MCF 10A (cell line): ENCODE results near the gene TUNAR. TPM values are rescaled to one million over a fixed set of nuclear protein-coding genes. Genes with fewer than 3 reads are reported as not detected.

ENCODE experiments used
- BruUV-seq: library from RNA; stranded (reverse); fragments of 400-500 nt; replicated peaks from 2 replicates; lab custom pipeline; 2021; lab: Mats Ljungman, UMichigan
- CTCF ChIA-PET: fragments of 300-600 bp; sonication (Branson Sonifier 250); formaldehyde crosslinking; extraction: SDS; loops from one replicate; lab custom pipeline; 2021; ENCODE audit warnings: antibody characterized with exemption, inconsistent platforms; lab: Yijun Ruan, JAX
- POLR2A ChIA-PET: fragments of 300-600, 350-650 bp; sonication (Branson Sonifier 250); formaldehyde crosslinking; extraction: SDS; loops from one replicate; lab custom pipeline; 2020; ENCODE audit warnings: antibody characterized with exemption, inconsistent platforms; lab: Yijun Ruan, JAX
- DNase-seq: peaks from one replicate; pipeline ENCODE4 v3.0.0-alpha.2; 2018; ENCODE audit not compliant: unreplicated experiment
- H3K27ac Mint-ChIP-seq: one replicate; pipeline ENCODE4 v1.8.0; 2022; ENCODE audit warnings: mild to moderate bottlenecking, low read depth, mixed read lengths; ENCODE audit not compliant: unreplicated experiment
- H3K27me3 Mint-ChIP-seq: one replicate; pipeline ENCODE4 v1.8.0; 2022; ENCODE audit warnings: mixed read lengths; ENCODE audit not compliant: insufficient read depth, unreplicated experiment
- H3K36me3 Mint-ChIP-seq: one replicate; pipeline ENCODE4 v1.8.0; 2022; ENCODE audit warnings: mild to moderate bottlenecking, moderate library complexity, mixed read lengths; ENCODE audit not compliant: insufficient read depth, unreplicated experiment
- H3K4me1 Mint-ChIP-seq: one replicate; pipeline ENCODE4 v1.8.0; 2022; ENCODE audit warnings: mixed read lengths; ENCODE audit not compliant: insufficient read depth, unreplicated experiment
- H3K4me3 Mint-ChIP-seq: one replicate; pipeline ENCODE4 v1.8.0; 2022; ENCODE audit warnings: mild to moderate bottlenecking, moderate library complexity, mixed read lengths; ENCODE audit not compliant: unreplicated experiment
- H3K9me3 Mint-ChIP-seq: one replicate; pipeline ENCODE4 v1.8.0; 2022; ENCODE audit warnings: mixed read lengths; ENCODE audit not compliant: unreplicated experiment
- intact Hi-C: fragments of 100-400 bp; cut with micrococcal nuclease; formaldehyde crosslinking; loops from 2 replicates; pipeline ENCODE4 v1.14.1; 2022
- total RNA-seq: library from RNA; stranded (reverse); gene quantifications from 2 replicates; pipeline ENCODE4 v1.2.3, GENCODE V29; 2022
- TF ChIP-seq, protein P1 (sequence below): fragments of 200-600 bp; IDR thresholded peaks from one replicate; pipeline ENCODE4 v1.8.0; 2022; ENCODE audit warnings: antibody characterized with exemption, mild to moderate bottlenecking; ENCODE audit not compliant: unreplicated experiment

Gene TUNAR
- total RNA-seq, 1 experiment from 2014 or later = not detected

GRCh38 chr14:95936041-95936440, 59.4 kb downstream of the TUNAR start:
- peaks cover 15% of the 10 kb centered on the region for H3K27me3 Mint-ChIP-seq
- CTCF ChIA-PET = no interaction called here
- DNase-seq = no peak
- POLR2A ChIA-PET = no interaction called here
- no peaks in the 10 kb centered on the region for H3K4me1 Mint-ChIP-seq
- no peaks in the 10 kb centered on the region for H3K36me3 Mint-ChIP-seq
- intact Hi-C loops = loop anchor here (10.0 kb wide), 1 partner anchor 151 kb away; no protein-coding TSS in a partner anchor
- TF ChIP-seq, protein P1, sequence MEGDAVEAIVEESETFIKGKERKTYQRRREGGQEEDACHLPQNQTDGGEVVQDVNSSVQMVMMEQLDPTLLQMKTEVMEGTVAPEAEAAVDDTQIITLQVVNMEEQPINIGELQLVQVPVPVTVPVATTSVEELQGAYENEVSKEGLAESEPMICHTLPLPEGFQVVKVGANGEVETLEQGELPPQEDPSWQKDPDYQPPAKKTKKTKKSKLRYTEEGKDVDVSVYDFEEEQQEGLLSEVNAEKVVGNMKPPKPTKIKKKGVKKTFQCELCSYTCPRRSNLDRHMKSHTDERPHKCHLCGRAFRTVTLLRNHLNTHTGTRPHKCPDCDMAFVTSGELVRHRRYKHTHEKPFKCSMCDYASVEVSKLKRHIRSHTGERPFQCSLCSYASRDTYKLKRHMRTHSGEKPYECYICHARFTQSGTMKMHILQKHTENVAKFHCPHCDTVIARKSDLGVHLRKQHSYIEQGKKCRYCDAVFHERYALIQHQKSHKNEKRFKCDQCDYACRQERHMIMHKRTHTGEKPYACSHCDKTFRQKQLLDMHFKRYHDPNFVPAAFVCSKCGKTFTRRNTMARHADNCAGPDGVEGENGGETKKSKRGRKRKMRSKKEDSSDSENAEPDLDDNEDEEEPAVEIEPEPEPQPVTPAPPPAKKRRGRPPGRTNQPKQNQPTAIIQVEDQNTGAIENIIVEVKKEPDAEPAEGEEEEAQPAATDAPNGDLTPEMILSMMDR = no peak
- BruUV-seq = no TSS peak
- H3K9me3 Mint-ChIP-seq = peaks cover 7% of the 10 kb centered on the region
- no peak overlapping the region for H3K27ac Mint-ChIP-seq
- H3K4me3 Mint-ChIP-seq = no peak overlapping the region

- H3K4me1 Mint-ChIP-seq = no peaks in the 10 kb centered on the region
- H3K4me3 Mint-ChIP-seq = no peak overlapping the region
- no peaks in the 10 kb centered on the region for H3K36me3 Mint-ChIP-seq
- CTCF ChIA-PET = interaction anchor here (0.5 to 0.8 kb wide), 2 partner anchors 30 to 221 kb away, joined by 3 read pairs; no protein-coding TSS in a partner anchor
- H3K27me3 Mint-ChIP-seq = peaks cover 13% of the 10 kb centered on the region
- TF ChIP-seq, protein P1 = no peak
- intact Hi-C loops = loop anchor here (10.0 kb wide), 1 partner anchor 155 kb away; no protein-coding TSS in a partner anchor
- H3K27ac Mint-ChIP-seq = no peak overlapping the region
- H3K9me3 Mint-ChIP-seq = peaks cover 12% of the 10 kb centered on the region
- POLR2A ChIA-PET = no interaction called here
- no TSS peak for BruUV-seq
- DNase-seq = no peak
These were observed 62.7 kb downstream of the TUNAR start for GRCh38 chr14:95939335-95939734.

- H3K9me3 Mint-ChIP-seq = peaks cover 12% of the 10 kb centered on the region
- intact Hi-C loops = no loop called here
- H3K4me1 Mint-ChIP-seq = no peaks in the 10 kb centered on the region
These were observed 65.3 kb downstream of the TUNAR start for GRCh38 chr14:95941897-95942296.

DNA sequence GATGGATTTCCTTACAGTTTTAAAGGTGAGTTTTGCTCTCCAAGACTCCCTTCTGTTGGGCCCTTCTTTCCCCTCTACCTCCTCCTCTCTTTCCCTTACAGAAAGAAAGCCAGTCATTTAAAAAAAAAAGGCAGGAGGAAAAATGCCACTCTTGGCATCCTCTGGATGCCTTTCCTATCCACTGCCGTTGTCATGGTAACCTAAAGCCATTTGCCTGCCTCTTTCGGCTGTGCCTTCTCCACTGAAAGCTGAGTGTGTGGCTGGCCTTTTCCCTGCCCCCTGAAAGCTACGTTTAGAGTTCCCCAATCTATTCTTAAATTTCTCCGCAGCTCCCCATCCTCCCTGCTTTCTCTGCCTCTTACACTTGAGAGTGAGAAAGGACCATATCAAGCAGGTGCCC, 67.1 kb downstream of the TUNAR start:
- ChIA-PET CTCF (no interaction called here), POLR2A (interaction anchor here (1.1 kb wide), 1 partner anchor 14 kb away, joined by 3 read pairs; no protein-coding TSS in a partner anchor)
- TF ChIP-seq, protein P1 = no peak
- intact Hi-C loops = no loop called here
- peaks cover 12% of the 10 kb centered on the region for H3K9me3 Mint-ChIP-seq
- no peaks in the 10 kb centered on the region for H3K36me3 Mint-ChIP-seq
- H3K27me3 Mint-ChIP-seq = peaks cover 52% of the 10 kb centered on the region
- no peak overlapping the region for H3K27ac Mint-ChIP-seq
- H3K4me1 Mint-ChIP-seq = no peaks in the 10 kb centered on the region
- no peak overlapping the region for H3K4me3 Mint-ChIP-seq
- no peak for DNase-seq
- BruUV-seq = no TSS peak

More at GRCh38 chr14:95941897-95942296, 65.3 kb downstream of the TUNAR start:
- Mint-ChIP-seq H3K36me3 (no peaks in the 10 kb centered on the region), H3K27me3 (peaks cover 38% of the 10 kb centered on the region), H3K4me3 (no peak overlapping the region), H3K27ac (no peak overlapping the region)
- no TSS peak for BruUV-seq
- DNase-seq = no peak
- ChIA-PET CTCF (no interaction called here), POLR2A (no interaction called here)
- TF ChIP-seq, protein P1 = no peak
